K562 (cell line): ENCODE data around the gene PITRM1. TPM values are rescaled to one million over a fixed set of nuclear protein-coding genes. Genes with fewer than 3 reads are reported as not detected.

Experiments used
- ATAC-seq: fragments of 200-7000 bp; cut with Tn5 transposase; 3 replicates; pipeline ENCODE4 v1.9.1; 2020; ENCODE audit warnings: moderate library complexity
- BruUV-seq: library from RNA; stranded (reverse); fragments of 400-500 nt; replicated peaks from 2 replicates; lab custom pipeline; 2021; lab: Mats Ljungman, UMichigan
- CTCF ChIA-PET: fragments of 300-600 bp; formaldehyde crosslinking; extraction: SDS; loops from one replicate; lab custom pipeline; 2021; ENCODE audit warnings: low intra/inter-chr PET ratio; lab: Yijun Ruan, JAX
- POLR2A ChIA-PET: fragments of 300-600, 350-650 bp; sonication (Branson Sonifier 250); formaldehyde crosslinking; extraction: SDS; loops from one replicate; lab custom pipeline; 2021; ENCODE audit warnings: antibody characterized with exemption, inconsistent platforms; lab: Yijun Ruan, JAX
- DNase-seq, 4 experiments: peaks; one replicate each; pipeline versions ENCODE4 v3.0.0 to v3.0.0-alpha.2; 2011 to 2018; ENCODE audit warnings: low spot score in 3 of 4, mixed read lengths in 3 of 4; ENCODE audit errors: extremely low read depth in 1 of 4
- FAIRE-seq: peaks from 2 replicates; lab custom pipeline; 2011; peaks lifted over from hg19 to GRCh38; lab: Jason Lieb, UNC
- H2AFZ ChIP-seq: 2 replicates; pipeline ENCODE4 v1.6.0; 2011; ENCODE audit warnings: low read depth, low read length, control low read depth, inconsistent platforms
- H3K27ac ChIP-seq: fragments of 200-600 bp; 3 replicates; pipeline ENCODE4 v1.8.0; 2011; ENCODE audit warnings: low read depth, mild to moderate bottlenecking, control low read depth, inconsistent platforms, low read length, moderate library complexity, mixed read lengths; ENCODE audit errors: extremely low read depth
- H3K27me3 ChIP-seq, 2 experiments: fragments of 300-600 bp in 1 of 2; 2 replicates in 1 of 2; 3 replicates in 1 of 2; pipeline versions ENCODE4 v1.6.0 to v1.8.0; 2011; ENCODE audit warnings: inconsistent platforms in 2 of 2, low read length in 2 of 2, mild to moderate bottlenecking in 1 of 2, mixed read lengths in 1 of 2, moderate library complexity in 1 of 2; ENCODE audit not compliant: control insufficient read depth in 2 of 2, insufficient read depth in 2 of 2
- H3K36me3 ChIP-seq: fragments of 300-600 bp; 3 replicates; pipeline ENCODE4 v1.8.0; 2011; ENCODE audit warnings: mild to moderate bottlenecking, low read length, inconsistent platforms; ENCODE audit not compliant: control insufficient read depth, insufficient read depth
- H3K4me1 ChIP-seq, 2 experiments: fragments of 200-600 bp in 1 of 2; replicated peaks in 1 of 2; 2 replicates in 1 of 2; 3 replicates in 1 of 2; pipeline versions ENCODE4 v1.5.1 to v1.8.0; 2011; ENCODE audit warnings: inconsistent platforms in 2 of 2, low read length in 2 of 2, mild to moderate bottlenecking in 1 of 2, mixed read lengths in 1 of 2, moderate library complexity in 1 of 2; ENCODE audit not compliant: control insufficient read depth in 2 of 2, insufficient read depth in 2 of 2
- H3K4me2 ChIP-seq: 2 replicates; pipeline ENCODE4 v1.6.1; 2011; ENCODE audit warnings: low read length, control low read depth, inconsistent platforms, mixed read lengths; ENCODE audit not compliant: insufficient read depth
- H3K4me3 ChIP-seq: fragments of 200-600 bp; sonication (generic), shearing (Covaris generic); 2 replicates; pipeline ENCODE4 v1.5.1; 2016; ENCODE audit warnings: control low read depth, inconsistent platforms
- H3K79me2 ChIP-seq: fragments of 200-600 bp; 3 replicates; pipeline ENCODE4 v1.8.0; 2011; ENCODE audit warnings: low read length, inconsistent platforms; ENCODE audit not compliant: control insufficient read depth, insufficient read depth
- H3K9ac ChIP-seq, 2 experiments: 2 replicates each; pipeline versions ENCODE4 v1.6.0 to v1.6.1; 2011; ENCODE audit warnings: low read depth in 2 of 2, low read length in 2 of 2, control low read depth in 1 of 2, inconsistent platforms in 1 of 2, mild to moderate bottlenecking in 1 of 2, mixed read lengths in 1 of 2; ENCODE audit not compliant: insufficient read depth in 1 of 2
- H3K9me1 ChIP-seq: one replicate; pipeline ENCODE4 v1.6.0; 2011; ENCODE audit warnings: inconsistent platforms, mild to moderate bottlenecking, low read length, moderate library complexity; ENCODE audit not compliant: control insufficient read depth, insufficient read depth
- H3K9me3 ChIP-seq: replicated peaks from 2 replicates; pipeline ENCODE4 v1.5.1; 2011; ENCODE audit warnings: low read depth, low read length, inconsistent platforms; ENCODE audit not compliant: control insufficient read depth, insufficient read depth
- H4K20me1 ChIP-seq: replicated peaks from 2 replicates; pipeline ENCODE4 v1.6.1; 2011; ENCODE audit warnings: low read length, inconsistent platforms, mixed read lengths; ENCODE audit not compliant: control insufficient read depth, insufficient read depth
- CBX8 ChIP-seq: fragments of 200-600 bp; sonication (generic); IDR thresholded peaks from 2 replicates; pipeline ENCODE4 v1.6.1; 2012; ENCODE audit warnings: borderline replicate concordance, mixed run types, low read depth, mild to moderate bottlenecking, moderate library complexity, mixed read lengths, low read length, control low read depth, inconsistent platforms; ENCODE audit not compliant: poor library complexity, severe bottlenecking; ENCODE audit errors: extremely low read depth
- DIDO1 ChIP-seq: fragments of 450-650 bp; IDR thresholded peaks from 2 replicates; pipeline ENCODE4 v1.6.1; 2016; ENCODE audit warnings: low read depth, missing biosample characterization, missing genetic modification characterization
- E2F3 ChIP-seq: fragments of 250-450 bp; sonication (Bioruptor Pico); IDR thresholded peaks from 2 replicates; pipeline ENCODE4 v1.4.0; 2020; ENCODE audit warnings: mild to moderate bottlenecking
- GABPB2 ChIP-seq: fragments of 250-450 bp; sonication (Bioruptor Pico); conservative IDR thresholded peaks from 2 replicates; pipeline ENCODE4 v1.5.1; 2021; ENCODE audit warnings: mild to moderate bottlenecking
- GTF2A2 ChIP-seq: IDR thresholded peaks from 2 replicates; pipeline ENCODE4 v1.6.1; 2016; ENCODE audit warnings: mild to moderate bottlenecking, missing genetic modification characterization, missing compliant biosample characterization
- HMG20A ChIP-seq: fragments of 450-650 bp; formaldehyde crosslinking; conservative IDR thresholded peaks from 2 replicates; pipeline ENCODE4 v1.4.0; 2020; ENCODE audit warnings: mild to moderate bottlenecking, mixed read lengths
- HNRNPH1 ChIP-seq: fragments of 200-400 bp; formaldehyde crosslinking; optimal IDR thresholded peaks from 2 replicates; pipeline ENCODE3; 2017; ENCODE audit warnings: low read depth, mild to moderate bottlenecking, low read length, moderate library complexity
- NUFIP1 ChIP-seq: fragments of 450-650 bp; IDR thresholded peaks from 2 replicates; pipeline ENCODE4 v1.6.1; 2018; ENCODE audit not compliant: partially characterized antibody
- RBM22 ChIP-seq: fragments of 200-400 bp; formaldehyde crosslinking; IDR thresholded peaks from 2 replicates; pipeline ENCODE4 v1.6.1; 2018; ENCODE audit warnings: low read length, low read depth; ENCODE audit not compliant: poor library complexity, severe bottlenecking
- RFX5 ChIP-seq: IDR thresholded peaks from 2 replicates; pipeline ENCODE4 v1.6.1; 2011; ENCODE audit warnings: low read depth, mild to moderate bottlenecking, improper control_type of control experiment, low read length
- SIN3A ChIP-seq, 2 experiments: fragments of 150-350 bp in 1 of 2; IDR thresholded peaks; 2 replicates each; pipeline ENCODE4 v1.6.1; 2011 to 2016; ENCODE audit warnings: borderline replicate concordance in 2 of 2, low read depth in 2 of 2, low read length in 2 of 2, mild to moderate bottlenecking in 2 of 2, moderate library complexity in 2 of 2; ENCODE audit not compliant: control insufficient read depth in 1 of 2
- XRCC3 ChIP-seq: fragments of 450-650 bp; IDR thresholded peaks from 2 replicates; pipeline ENCODE4 v1.6.1; 2017; ENCODE audit warnings: mild to moderate bottlenecking, moderate library complexity
- XRCC5 ChIP-seq: fragments of 200-400 bp; formaldehyde crosslinking; IDR thresholded peaks from 2 replicates; pipeline ENCODE4 v1.6.1; 2017; ENCODE audit warnings: low read depth, mild to moderate bottlenecking, low read length
- ZKSCAN3 ChIP-seq: fragments of 250-450 bp; sonication (Bioruptor Pico); IDR thresholded peaks from 2 replicates; pipeline ENCODE4 v1.4.0; 2020
- ZNF583 ChIP-seq: fragments of 250-450 bp; sonication (Bioruptor Pico); IDR thresholded peaks from 2 replicates; pipeline ENCODE4 v1.4.0; 2020
- WGBS: fragments of 100-300 bp; shearing (Covaris generic); methylation state at CpG from one replicate; pipeline ENCODE4 v1.1.6; 2016; ENCODE audit warnings: low coverage, mixed read lengths; ENCODE audit not compliant: insufficient coverage; ENCODE audit errors: missing lambda C conversion rate; 5-methylcytosine and 5-hydroxymethylcytosine counted together
- in situ Hi-C: fragments of 300-500 bp; cut with MboI; formaldehyde crosslinking; loops from 4 replicates; pipeline ENCODE4 v1.15.0; 2018; ENCODE audit warnings: inconsistent platforms, mixed read lengths
- intact Hi-C: fragments of 100-400 bp; cut with micrococcal nuclease; formaldehyde crosslinking; loops from 2 replicates; pipeline ENCODE4 v1.14.2; 2022
- polyA plus RNA-seq, 8 experiments: library from polyadenylated mRNA; depleted of rRNA in 4 of 8; stranded (reverse) in 5 of 8; unstranded in 3 of 8; fragments of >200 nt; fragmentation: Nextera tagmentation in 2 of 8; fragmentation: Illumina TruSeq in 1 of 8; extraction: Ambion mirVana in 2 of 8; extraction: Trizol in 1 of 8; gene quantifications; 2 replicates each; pipeline versions ENCODE4 v1.2.1 to v1.2.3, GENCODE V29; 2011 to 2014; ENCODE audit warnings: inconsistent platforms in 1 of 8, missing spikeins in 1 of 8
- total RNA-seq, 7 experiments: library from RNA; depleted of rRNA in 6 of 7; stranded (reverse); fragments of >200 nt in 6 of 7; fragmentation: Illumina TruSeq in 2 of 7; extraction: Trizol in 2 of 7; gene quantifications; 2 replicates each; pipeline versions ENCODE4 v1.2.1 to v1.2.3, GENCODE V29; 2011 to 2021; ENCODE audit warnings: low replicate concordance in 1 of 7
- TF ChIP-seq, protein P1 (sequence below): fragments of 250-450 bp; sonication (Bioruptor Pico); IDR thresholded peaks from 2 replicates; pipeline ENCODE4 v1.8.0; 2021; ENCODE audit warnings: mild to moderate bottlenecking, moderate library complexity
- TF ChIP-seq, protein P2 (sequence below): fragments of 450-650 bp; IDR thresholded peaks from 2 replicates; pipeline ENCODE4 v1.6.1; 2017; ENCODE audit warnings: antibody characterized with exemption, mild to moderate bottlenecking

The PITRM1 gene
- total and polyA plus RNA-seq, 9 of the 15 experiments (the other 6 are each of a cell fraction or from before 2014, with no cell fraction given), result 21.1 to 70.4 (median 39.7) TPM

DNA sequence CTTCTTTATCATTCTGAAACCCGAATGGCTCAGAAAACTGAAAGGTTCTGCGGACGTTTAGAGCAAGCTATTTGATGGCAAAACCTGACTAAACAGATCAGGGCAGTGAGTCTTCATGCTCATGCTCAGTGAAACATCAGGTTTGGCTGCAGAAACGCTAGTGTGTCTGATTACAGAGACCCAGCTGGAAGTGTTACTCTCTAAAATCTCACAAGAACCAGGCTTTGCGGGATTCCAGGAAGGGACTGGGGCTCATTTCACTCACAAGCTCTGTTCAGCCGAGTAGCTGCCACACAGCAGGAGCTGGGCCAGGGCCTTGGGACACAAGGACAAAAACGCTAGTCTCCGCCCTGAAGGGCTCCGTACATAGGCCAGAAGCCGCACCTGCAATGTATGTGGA lies 2.9 kb downstream of the PITRM1 start:
- in situ Hi-C loops (no loop called here), intact Hi-C loops (loop anchor here (5.0 kb wide), 1 partner anchor 102 kb away; the partner anchor contains the start of gene PFKP)
- Histone ChIP-seq H3K4me3 (no peak overlapping the region), H2AFZ (no peak overlapping the region), H3K27me3 (no peaks in the 10 kb centered on the region), H3K9ac (no peak overlapping the region), H3K4me1 (peaks cover 6 to 19% of the 10 kb centered on the region in 2 experiments; a peak in 4 of 5 replicates), H3K27ac (no peak overlapping the region), H4K20me1 (no peaks in the 10 kb centered on the region), H3K4me2 (no peak overlapping the region), H3K9me1 (no peaks in the 10 kb centered on the region), H3K9me3 (no peaks in the 10 kb centered on the region), H3K36me3 (peaks cover 57% of the 10 kb centered on the region), H3K79me2 (peaks cover 25% of the 10 kb centered on the region)
- no TSS peak for BruUV-seq
- peak; percentile 32 for FAIRE-seq
- WGBS, result 90% methylated on average over 10 of the region's 10 CpGs
- no peak for DNase-seq
- ATAC-seq, result no peak
- CTCF ChIA-PET, result no interaction called here
- POLR2A ChIA-PET, result interaction anchor here (0.6 kb wide), 2 partner anchors 12 to 608 kb away, joined by 3 to 4 read pairs; no protein-coding TSS in a partner anchor
- TF ChIP-seq GTF2A2 (tag), result no peak
- no peak for TF ChIP-seq HNRNPH1
- TF ChIP-seq NUFIP1, result no peak
- TF ChIP-seq XRCC3, result no peak
- no peak for TF ChIP-seq E2F3 (CRISPR knock-in tag)
- no peak for TF ChIP-seq RBM22
- no peak for TF ChIP-seq GABPB2 (CRISPR knock-in tag)
- TF ChIP-seq, protein P1, sequence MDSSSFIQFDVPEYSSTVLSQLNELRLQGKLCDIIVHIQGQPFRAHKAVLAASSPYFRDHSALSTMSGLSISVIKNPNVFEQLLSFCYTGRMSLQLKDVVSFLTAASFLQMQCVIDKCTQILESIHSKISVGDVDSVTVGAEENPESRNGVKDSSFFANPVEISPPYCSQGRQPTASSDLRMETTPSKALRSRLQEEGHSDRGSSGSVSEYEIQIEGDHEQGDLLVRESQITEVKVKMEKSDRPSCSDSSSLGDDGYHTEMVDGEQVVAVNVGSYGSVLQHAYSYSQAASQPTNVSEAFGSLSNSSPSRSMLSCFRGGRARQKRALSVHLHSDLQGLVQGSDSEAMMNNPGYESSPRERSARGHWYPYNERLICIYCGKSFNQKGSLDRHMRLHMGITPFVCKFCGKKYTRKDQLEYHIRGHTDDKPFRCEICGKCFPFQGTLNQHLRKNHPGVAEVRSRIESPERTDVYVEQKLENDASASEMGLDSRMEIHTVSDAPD (CRISPR knock-in tag), result no peak
- no peak for TF ChIP-seq DIDO1 (tag)
- TF ChIP-seq ZKSCAN3 (CRISPR knock-in tag), result no peak
- TF ChIP-seq HMG20A (CRISPR knock-in tag), result no peak
- TF ChIP-seq RFX5, result no peak
- no peak for TF ChIP-seq ZNF583 (CRISPR knock-in tag)
- no peak for TF ChIP-seq SIN3A (IDR thresholded peaks at IDR 0.05; ENCODE audit: borderline replicate concordance in 2 of 2, control insufficient read depth in 1 of 2, low read depth in 2 of 2, low read length in 2 of 2)
- TF ChIP-seq, protein P2, sequence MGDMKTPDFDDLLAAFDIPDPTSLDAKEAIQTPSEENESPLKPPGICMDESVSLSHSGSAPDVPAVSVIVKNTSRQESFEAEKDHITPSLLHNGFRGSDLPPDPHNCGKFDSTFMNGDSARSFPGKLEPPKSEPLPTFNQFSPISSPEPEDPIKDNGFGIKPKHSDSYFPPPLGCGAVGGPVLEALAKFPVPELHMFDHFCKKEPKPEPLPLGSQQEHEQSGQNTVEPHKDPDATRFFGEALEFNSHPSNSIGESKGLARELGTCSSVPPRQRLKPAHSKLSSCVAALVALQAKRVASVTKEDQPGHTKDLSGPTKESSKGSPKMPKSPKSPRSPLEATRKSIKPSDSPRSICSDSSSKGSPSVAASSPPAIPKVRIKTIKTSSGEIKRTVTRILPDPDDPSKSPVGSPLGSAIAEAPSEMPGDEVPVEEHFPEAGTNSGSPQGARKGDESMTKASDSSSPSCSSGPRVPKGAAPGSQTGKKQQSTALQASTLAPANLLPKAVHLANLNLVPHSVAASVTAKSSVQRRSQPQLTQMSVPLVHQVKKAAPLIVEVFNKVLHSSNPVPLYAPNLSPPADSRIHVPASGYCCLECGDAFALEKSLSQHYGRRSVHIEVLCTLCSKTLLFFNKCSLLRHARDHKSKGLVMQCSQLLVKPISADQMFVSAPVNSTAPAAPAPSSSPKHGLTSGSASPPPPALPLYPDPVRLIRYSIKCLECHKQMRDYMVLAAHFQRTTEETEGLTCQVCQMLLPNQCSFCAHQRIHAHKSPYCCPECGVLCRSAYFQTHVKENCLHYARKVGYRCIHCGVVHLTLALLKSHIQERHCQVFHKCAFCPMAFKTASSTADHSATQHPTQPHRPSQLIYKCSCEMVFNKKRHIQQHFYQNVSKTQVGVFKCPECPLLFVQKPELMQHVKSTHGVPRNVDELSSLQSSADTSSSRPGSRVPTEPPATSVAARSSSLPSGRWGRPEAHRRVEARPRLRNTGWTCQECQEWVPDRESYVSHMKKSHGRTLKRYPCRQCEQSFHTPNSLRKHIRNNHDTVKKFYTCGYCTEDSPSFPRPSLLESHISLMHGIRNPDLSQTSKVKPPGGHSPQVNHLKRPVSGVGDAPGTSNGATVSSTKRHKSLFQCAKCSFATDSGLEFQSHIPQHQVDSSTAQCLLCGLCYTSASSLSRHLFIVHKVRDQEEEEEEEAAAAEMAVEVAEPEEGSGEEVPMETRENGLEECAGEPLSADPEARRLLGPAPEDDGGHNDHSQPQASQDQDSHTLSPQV, result no peak
- no peak for TF ChIP-seq XRCC5
- TF ChIP-seq CBX8, result no peak
